Coronary artery (tissue), 2 donors: ENCODE results near the gene IL15RA.
"Not testable (repeated sequence)": the region's sequence is repeated elsewhere in the genome, so short reads cannot be mapped to it uniquely, and the experiment has no call there.

Source experiments
- DNase-seq: peaks from one replicate; pipeline ENCODE4 v3.0.0-alpha.2; 2017; ENCODE audit warnings: low spot score
- H3K27ac ChIP-seq, 2 donors: fragments of 200-600 bp; sonication (generic); one replicate each; pipeline ENCODE4 v1.5.1; 2016 to 2019
- H3K4me3 ChIP-seq: fragments of 200-600 bp; sonication (generic); 2 replicates; pipeline ENCODE4 v1.5.1; 2016; ENCODE audit warnings: mild to moderate bottlenecking, moderate library complexity
- TF ChIP-seq, protein P1 (sequence below): fragments of 200-600 bp; sonication (generic); IDR thresholded peaks from one replicate; pipeline ENCODE4 v1.5.1; 2019; ENCODE audit warnings: antibody characterized with exemption

IL15RA gene

GRCh38 chr10:5951167-5951711 lies 26.1 kb downstream of the IL15RA start:
- Histone ChIP-seq H3K27ac (peak overlapping the region; percentile 56 to 82), H3K4me3 (no peak overlapping the region)
- TF ChIP-seq, protein P1, sequence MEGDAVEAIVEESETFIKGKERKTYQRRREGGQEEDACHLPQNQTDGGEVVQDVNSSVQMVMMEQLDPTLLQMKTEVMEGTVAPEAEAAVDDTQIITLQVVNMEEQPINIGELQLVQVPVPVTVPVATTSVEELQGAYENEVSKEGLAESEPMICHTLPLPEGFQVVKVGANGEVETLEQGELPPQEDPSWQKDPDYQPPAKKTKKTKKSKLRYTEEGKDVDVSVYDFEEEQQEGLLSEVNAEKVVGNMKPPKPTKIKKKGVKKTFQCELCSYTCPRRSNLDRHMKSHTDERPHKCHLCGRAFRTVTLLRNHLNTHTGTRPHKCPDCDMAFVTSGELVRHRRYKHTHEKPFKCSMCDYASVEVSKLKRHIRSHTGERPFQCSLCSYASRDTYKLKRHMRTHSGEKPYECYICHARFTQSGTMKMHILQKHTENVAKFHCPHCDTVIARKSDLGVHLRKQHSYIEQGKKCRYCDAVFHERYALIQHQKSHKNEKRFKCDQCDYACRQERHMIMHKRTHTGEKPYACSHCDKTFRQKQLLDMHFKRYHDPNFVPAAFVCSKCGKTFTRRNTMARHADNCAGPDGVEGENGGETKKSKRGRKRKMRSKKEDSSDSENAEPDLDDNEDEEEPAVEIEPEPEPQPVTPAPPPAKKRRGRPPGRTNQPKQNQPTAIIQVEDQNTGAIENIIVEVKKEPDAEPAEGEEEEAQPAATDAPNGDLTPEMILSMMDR = no peak
- DNase-seq = no peak

GRCh38 chr10:5949009-5949759 lies 28.2 kb downstream of the IL15RA start:
- DNase-seq = no peak
- TF ChIP-seq, protein P1 = no peak
- no peak overlapping the region for H3K27ac ChIP-seq
- no peak overlapping the region for H3K4me3 ChIP-seq

DNA sequence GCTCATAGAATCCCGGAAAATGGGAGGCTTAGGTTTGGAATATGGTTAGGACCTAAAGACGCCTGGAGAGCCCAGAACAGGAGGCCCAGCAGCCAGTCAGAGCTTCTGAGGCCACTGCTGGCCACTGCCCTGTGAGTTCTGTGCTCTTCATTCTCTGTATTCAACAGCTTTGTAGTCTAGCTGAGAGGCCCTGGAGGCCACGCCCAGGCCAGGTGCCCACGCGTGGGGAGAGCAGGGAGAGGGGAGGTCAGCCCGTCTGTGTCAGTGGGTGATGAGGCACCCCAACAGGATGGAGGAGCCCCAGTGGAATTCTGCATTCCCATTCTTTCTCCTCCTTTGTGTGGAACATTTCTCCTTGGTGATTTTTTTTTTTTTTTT lies 29.1 kb downstream of the IL15RA start:
- TF ChIP-seq, protein P1 = no peak
- Histone ChIP-seq H3K4me3 (no peak overlapping the region), H3K27ac (no peak overlapping the region)
- no peak for DNase-seq

DNA sequence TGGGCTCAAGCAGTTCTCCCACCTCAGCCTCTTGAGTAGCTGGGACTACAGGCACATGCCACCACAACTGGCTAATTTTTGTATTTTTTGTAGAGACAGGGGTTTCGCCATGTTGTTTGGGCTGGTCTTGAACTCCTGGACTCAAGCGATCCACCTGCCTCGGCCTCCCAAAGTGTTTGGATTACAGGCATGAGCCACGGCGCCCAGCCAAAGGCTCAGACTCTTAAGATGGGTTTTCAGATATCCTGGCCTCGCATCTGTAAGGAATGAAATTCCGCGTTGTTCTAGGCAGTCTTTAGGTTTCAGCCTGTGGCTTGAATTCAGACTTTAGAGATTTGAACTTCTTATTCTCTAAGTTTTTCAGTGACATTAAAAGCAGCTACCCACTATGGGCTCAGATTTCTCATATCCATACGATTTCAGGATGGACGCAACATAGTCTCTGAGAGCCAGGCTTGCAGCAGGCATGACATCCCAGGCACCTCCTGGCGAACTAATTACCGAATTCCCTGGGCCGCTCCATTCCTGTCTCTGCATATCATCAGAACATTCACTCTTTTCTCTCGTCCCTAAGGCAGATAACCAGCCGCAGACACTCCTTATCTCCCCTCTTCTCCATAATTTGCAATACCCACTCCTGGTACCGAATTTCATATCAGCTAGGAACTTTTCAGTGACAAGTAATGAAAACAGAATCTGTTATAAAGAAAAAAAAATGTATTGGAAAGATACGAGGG lies 29.7 kb downstream of the IL15RA start:
- Histone ChIP-seq H3K4me3 (no peak overlapping the region), H3K27ac (peak overlapping the region in 1 of 2 donors; percentile 92)
- DNase-seq = no peak
- TF ChIP-seq, protein P1 = no peak

- Histone ChIP-seq H3K4me3 (no peak overlapping the region), H3K27ac (peak overlapping the region; percentile 91 to 92)
- DNase-seq = no peak
- TF ChIP-seq, protein P1 = no peak
Observed at GRCh38 chr10:5946786-5947185, 30.6 kb downstream of the IL15RA start.

DNA sequence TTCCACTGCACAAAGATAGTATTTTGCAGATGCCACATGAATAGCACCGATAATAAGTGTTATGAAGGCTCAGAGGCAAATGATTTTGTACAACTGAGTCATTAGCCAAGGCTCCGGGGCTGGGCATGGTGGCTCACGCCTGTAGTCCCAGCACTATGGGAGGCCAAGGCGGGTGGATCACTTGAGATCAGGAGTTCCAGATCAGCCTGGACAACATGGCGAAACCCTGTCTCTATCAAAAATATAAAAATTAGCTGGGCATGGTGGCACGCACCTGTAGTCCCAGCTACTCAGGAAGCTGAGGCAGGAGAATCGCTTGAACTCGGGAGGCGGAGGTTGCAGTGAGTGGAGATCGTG lies 30.9 kb downstream of the IL15RA start:
- peak overlapping the region; percentile 91 to 92 for H3K27ac ChIP-seq
- DNase-seq = not testable (repeated sequence)
- H3K4me3 ChIP-seq = peak overlapping the region; percentile 56

DNA sequence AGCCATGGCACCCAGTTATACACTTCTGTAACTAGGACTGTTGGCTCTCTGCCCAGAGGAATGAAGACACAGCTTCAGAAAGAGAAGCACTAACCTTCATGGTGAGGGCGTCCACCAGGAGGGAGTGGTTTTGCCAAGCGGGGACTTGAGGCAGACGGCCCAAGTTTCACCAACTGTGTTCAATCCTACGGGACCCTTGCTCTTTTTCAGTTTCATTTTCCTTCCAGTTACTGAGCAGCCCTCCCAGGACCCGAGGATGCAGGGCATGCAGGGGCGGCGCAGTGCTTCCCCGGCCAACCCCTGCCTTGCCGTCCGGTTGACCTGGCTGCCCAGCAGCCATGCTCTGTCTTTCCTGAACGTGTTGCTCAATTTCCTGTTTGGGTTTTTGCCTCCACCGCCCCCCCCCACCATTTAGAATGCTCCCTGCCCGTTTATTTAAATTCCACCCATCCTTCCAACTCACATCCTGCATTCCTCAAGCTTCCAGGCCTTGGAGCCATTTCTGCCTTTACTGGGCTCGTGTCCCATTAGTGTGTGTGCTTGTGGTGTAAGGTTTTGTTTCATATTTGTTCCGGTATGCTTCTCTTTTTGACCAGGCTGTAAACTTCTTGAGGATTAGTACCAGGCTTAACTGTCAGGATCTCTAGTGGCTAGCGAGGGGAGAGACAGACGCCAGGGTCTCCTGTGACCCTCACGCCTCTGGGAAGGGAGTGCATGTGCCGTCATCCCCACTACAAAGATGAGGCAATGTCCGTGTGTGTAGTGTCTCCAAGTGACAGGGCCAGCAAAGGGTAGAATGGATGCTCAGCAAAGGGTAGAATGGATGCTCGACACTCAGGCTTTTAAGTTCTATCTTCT lies 31.6 kb downstream of the IL15RA start:
- peak; percentile 89 for DNase-seq
- TF ChIP-seq, protein P1 = no peak
- peak overlapping the region; percentile 91 to 92 for H3K27ac ChIP-seq
- peak overlapping the region; percentile 56 for H3K4me3 ChIP-seq
